ENCODE results near the gene HADHB.

HADHB gene

DNA sequence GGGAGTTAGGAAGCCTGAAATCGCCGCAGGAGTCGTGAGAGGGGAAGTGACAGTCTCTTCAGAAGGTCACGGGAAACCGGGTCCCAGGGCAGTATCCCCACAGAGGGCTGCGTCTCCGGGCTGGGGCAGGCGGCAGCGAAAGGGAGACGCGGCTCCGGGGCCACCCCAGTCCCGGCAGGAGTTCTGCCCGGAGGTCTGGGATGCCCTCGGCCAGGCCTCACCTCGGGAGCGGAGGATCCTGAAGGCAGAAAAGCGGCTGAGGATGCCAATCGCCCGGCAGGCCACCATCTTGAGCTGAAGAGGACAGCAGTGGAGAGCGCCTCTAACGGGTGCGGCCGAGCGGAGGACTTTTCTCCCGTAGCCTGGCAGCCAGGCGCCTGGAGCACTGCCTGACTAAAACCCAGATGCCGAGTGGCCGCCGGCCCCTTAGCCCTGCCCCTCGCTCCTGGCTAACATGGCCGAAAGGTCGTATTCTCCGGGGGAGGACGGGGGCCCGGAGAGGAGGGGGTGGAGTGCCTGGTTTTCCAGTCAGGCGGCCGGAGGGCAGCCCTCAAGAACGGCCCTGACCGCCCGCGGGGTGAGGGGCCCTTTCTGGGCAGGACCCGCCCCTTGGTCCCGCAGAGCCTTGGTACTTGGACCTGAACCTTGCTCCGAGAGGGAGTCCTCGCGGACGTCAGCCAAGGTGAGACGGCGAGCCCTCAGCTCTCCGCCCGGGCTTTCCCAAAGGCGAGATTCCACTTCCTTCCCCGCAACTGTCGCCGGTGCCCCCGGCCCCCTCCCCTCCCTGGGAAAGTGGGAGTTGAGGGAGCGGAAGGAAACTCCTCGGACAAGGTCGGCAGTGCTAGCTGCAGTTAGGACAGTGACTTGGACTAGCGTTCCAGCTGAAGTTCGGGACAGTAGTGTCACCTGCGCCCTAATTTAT lies at the start of gene HADHB, which contains the start of gene HADHA:
Gene HADHB, plus strand, starts transcription at position 631 of the 922 bp plus-strand sequence. CDS start 9,316 bp downstream, outside the sequence.
Gene HADHA, minus strand, starts transcription at position 324 of the 922 bp plus-strand sequence. Its CDS starts 36 bp downstream, at position 288.
- peak; percentile 51 for DNase-seq

- DNase-seq = no peak
Observed at GRCh38 chr2:26195040-26195984, 49.4 kb upstream of the HADHB start.

DNA sequence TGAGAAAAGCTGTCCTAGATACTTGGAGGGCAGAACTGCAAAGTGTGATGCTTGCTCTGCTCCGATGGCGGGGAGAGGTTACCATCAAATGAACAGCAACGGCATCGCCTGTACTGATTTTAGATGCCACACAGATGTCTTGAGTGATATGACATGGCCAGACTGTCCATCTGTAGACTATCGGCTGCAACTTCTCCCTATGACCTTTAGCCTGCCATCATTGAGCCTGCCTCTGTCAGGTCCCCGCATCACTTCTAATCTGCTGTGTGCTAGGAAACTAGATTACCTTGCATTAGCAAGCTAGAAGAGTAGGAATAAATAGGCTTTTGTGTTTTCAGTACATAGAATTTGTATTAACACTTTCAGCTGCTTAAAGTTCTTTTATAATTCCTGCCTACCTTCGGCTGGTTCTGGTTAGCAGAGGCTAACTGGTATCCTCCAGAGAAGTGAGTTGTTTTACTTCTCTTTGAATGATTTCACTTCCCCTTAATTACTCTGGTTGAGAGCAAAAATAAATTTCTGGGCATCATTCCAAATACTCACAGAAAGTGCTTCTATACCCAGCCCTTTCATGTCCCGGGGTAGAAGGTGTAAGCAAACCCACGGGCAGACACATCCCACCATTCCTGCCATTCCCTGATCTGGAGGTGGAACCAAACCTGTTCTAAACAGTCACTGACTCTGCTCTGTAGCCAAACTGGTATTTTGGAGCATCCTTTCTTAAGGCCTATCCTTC lies 47.9 kb upstream of the HADHB start:
- no peak for DNase-seq

DNA sequence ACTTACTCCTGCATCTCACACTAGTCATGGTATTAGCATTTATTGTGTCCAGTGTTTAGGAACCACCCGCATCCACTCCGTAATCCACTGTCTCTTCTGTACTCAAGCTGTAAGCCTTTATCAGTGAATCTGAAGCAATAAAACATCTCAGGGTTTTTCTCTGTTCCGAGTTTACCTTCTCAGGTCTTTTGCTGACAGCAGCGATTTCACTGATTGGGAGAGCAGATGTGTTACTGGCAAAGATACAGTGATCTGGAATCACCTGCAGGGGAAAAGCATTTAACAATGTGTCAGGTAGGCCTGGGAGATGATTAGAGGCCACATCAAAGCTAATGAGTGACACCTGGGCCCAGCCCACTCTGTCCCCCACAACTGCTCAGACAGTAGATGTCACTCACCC lies 47.2 kb upstream of the HADHB start:
- DNase-seq = no peak

DNA sequence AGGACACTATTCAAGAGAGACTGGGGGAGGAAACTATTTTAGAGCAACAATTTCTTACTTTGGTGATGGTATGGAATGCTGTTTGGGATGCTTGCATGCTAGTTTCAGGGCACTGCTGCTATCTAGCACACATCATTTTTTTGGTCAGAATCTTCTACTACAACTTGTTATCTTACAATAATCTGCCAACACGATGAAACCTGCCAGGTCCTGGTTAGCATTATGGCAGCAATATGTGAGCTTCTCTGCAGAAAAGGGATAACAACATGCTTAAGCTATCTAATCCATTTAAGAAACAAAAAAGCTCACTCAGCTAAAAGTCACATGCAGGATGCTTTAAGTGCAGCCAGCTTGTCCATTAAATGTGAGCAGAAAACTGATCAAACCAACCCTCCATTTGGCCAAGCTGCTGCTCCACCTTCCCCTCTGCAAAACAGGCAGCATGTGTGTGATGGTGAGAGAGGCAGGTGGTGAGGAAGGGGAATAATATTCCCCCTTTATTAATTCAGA lies 41.7 kb upstream of the HADHB start:
- no peak for DNase-seq

GRCh38 chr2:26203906-26204305 lies 40.8 kb upstream of the HADHB start:
- no peak for DNase-seq

DNA sequence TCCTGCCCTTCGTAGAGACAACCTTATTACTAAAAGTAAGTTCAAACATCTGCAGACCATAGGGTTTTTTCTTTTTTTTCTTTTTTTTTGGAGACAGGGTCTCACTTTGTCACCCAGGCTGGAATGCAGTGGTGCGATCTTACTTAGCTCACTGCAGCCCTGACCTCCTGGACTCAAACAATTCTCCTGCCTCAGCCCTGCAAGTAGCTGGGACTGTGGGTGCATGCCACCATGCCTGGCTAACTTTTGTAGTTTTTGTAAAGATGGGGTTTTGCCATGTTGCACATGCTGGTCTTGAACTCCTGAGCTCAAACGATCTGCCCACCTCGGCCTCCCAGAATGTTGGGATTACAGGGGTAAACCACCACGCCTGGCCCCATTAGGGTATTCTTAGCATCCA lies 32.7 kb upstream of the HADHB start:
- DNase-seq = no peak

DNA sequence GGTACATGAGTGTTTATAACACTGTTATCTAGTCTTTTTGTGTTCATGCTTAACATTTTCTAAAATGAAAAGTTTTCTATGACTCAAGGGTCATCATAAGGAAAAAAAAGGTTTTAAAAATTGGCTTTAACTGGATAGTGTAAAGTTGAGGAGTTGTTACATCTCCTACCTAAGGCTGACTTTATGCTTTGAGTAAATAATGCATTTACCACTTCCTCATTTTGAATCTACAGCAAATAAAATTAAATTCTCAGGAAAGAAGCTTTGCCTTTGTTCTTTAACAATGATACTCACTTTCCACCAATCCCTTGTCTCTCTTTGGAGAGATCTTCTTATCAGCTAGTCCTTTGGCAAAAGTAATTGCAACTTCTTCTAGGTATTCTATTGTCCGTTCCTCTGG lies 30.0 kb upstream of the HADHB start:
- no peak for DNase-seq

GRCh38 chr2:26215833-26216232 lies 28.9 kb upstream of the HADHB start:
- DNase-seq = no peak

- no peak for DNase-seq
Observed at GRCh38 chr2:26216587-26216986, 28.2 kb upstream of the HADHB start.

DNA sequence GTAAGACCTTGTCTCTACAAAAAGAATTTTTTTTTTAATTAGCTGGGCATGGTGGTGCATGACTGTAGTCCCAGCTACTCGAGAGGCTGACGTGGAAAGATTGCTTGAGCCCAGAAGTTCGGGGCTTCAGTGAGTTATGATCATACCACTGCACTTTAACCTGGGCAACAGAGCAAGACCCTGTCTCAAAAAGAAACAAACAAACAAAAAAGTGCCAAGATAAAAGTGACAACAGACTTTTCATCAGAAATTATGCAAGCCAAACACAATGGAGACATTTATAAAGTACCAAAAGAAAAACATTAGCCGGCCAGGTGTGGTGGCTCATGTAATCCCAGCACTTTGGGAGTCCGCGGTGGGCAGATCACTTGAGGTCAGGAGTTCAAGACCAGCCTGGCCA lies 27.0 kb upstream of the HADHB start:
- no peak for DNase-seq

DNA sequence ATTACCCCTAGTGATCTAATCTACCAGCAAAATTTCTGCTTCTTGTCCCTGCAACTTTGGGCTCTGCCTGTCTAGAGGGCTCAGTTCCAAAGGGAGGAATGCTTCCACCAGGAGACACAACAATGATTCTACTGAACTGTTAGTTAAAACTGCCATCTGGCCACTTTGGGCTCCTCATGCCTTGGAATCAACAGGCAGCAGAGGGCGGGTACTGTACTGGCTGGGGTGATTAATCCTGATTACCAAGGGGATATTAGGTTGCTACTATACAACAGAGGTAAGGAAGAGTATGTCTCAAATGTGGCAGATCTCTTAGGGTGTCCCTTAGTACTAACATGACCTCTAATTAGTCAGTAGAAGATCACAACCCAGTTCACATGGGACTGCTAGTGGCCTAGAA lies 21.7 kb upstream of the HADHB start:
- no peak for DNase-seq

- DNase-seq = no peak
Observed at GRCh38 chr2:26224095-26224494, 20.6 kb upstream of the HADHB start.

GRCh38 chr2:26229595-26229994 lies 15.1 kb upstream of the HADHB start:
- no peak for DNase-seq

DNA sequence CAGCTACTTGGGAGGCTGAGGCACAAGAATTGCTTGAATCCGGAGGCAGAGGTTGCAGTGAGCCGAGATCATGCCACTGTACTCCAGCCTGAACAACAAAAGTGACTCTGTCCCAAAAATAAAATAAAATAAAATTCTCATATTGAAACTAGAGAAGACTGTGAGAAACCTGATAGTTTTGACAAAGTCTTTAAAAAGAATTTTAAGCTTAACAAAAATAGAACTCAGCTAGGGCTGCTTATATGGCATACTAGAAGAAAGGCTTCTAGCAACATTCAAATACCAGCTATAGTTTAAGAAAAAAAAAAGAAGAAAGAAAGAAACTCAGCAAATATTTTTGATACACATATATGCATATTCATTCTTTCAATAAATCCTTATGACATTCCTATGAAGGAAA lies 13.9 kb upstream of the HADHB start:
- no peak for DNase-seq

DNA sequence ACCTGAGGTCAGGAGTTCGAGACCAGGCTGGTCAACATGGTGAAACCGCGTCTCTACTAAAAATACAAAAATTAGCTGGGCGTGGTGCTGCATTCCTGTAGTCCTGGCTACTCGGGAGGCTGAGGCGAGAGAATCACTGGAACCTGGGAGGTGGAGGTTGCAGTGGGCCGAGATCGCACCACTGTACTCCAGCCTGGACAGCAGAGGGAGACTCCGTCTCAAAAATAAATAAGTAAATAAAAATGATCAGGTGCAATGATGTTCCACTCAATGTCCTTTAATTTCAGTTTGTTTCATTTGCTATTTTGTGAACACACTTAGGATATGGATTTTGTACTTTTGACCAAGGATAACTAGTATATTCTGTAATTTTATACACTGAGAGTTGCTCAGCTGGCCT lies 9.7 kb upstream of the HADHB start:
- DNase-seq = no peak

GRCh38 chr2:26237868-26238267 lies 6.9 kb upstream of the HADHB start:
- no peak for DNase-seq

GRCh38 chr2:26238311-26238958 lies 6.3 kb upstream of the HADHB start:
- DNase-seq = no peak

DNA sequence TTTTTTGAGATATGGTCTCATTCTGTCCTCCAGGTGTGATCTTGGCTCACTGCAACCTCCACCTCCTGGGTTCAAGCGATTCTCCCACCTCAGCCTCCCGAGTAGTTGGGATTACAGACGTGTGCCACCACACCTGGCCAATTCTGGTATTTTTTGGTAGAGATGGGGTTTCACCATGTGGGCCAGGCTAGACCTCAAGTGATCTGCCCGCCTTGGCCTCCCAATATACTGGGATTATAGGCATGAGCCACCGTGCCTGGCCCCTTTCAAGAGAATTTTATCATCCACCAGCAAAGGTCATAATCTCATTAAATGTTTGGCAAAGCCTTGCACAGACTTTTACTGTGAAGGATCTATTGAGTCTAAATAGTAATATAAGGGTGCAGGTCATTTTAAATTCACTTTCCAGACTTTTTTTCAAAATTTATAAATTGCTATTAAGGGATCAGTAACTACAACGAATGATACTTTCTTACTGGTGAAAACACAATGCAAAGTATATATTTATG lies 2.8 kb upstream of the HADHB start:
- DNase-seq = no peak

DNA sequence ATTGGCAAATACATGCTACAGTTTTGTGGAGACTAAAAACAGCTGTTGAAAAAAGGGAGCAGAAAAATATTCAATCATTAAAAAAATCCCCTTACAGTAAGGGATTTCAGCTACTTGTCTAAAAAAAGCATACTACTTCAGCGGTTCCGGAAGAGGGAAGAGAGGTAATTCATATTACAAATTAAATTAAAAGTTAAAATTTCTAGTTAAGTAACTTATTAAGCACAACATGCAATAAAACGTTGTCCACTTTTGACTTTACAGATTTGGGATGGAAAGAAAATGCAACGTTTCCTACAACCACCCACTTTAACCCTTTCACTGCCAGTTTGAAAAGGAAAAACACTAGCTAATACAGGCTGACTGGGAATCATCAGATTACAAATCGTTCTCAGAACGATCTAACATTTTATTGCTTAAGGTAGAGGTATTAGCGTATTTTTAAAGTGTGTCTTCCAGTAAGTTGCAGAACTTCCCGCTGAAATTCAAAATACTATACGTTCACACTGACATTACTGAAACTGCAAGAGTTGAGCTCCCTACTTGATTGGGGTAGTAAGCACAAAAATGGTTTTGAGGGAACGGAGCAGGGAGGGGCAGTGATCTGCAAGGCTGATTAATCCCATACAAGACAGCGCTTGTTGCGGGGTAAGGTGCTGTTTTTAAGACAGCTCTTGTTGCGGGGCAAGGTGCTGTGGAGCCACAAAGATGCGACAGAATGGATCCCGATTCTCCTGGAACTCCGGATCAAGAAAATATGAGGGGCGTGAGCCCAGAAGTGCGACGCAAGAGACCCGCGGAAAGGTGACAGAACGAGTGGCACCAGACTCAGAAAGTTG lies 1.1 kb upstream of the HADHB start:
- DNase-seq = no peak

GRCh38 chr2:26245231-26245732 lies 543 bp downstream of the HADHB start:
- no peak for DNase-seq

Data from NCI-H2081 treated with DMSO at 0.1 percent for 48 hours (cell line).